Activated naive CD4-positive, alpha-beta T cell treated with anti-CD3 and anti-CD28 coated beads for 36 hours (primary cell): ENCODE data around the gene ZNF224. TPM values are rescaled to one million over a fixed set of nuclear protein-coding genes. Genes with fewer than 3 reads are reported as not detected.
"Not testable (repeated sequence)": the region's sequence is repeated elsewhere in the genome, so short reads cannot be mapped to it uniquely, and the experiment has no call there.

ENCODE experiments used
- CTCF ChIA-PET: fragments of 350-600 bp; sonication (Branson Sonifier 250); formaldehyde crosslinking; loops from one replicate; lab custom pipeline; 2021; ENCODE audit warnings: antibody characterized with exemption; lab: Charles Lee
- DNase-seq: peaks from one replicate; pipeline ENCODE4 v3.0.0-alpha.2; 2020
- H3K27ac Mint-ChIP-seq: one replicate; pipeline ENCODE4 v1.8.0; 2021; ENCODE audit warnings: mild to moderate bottlenecking, mixed read lengths
- H3K27me3 Mint-ChIP-seq: one replicate; pipeline ENCODE4 v1.8.0; 2021; ENCODE audit warnings: low read depth, mixed read lengths
- H3K36me3 Mint-ChIP-seq: one replicate; pipeline ENCODE4 v1.8.0; 2021; ENCODE audit warnings: low read depth, mixed read lengths
- H3K4me1 Mint-ChIP-seq: one replicate; pipeline ENCODE4 v1.8.0; 2021; ENCODE audit warnings: low read depth, mixed read lengths
- H3K4me3 Mint-ChIP-seq: one replicate; pipeline ENCODE4 v1.8.0; 2021; ENCODE audit warnings: mild to moderate bottlenecking, moderate library complexity, mixed read lengths
- H3K9me3 Mint-ChIP-seq: one replicate; pipeline ENCODE4 v1.8.0; 2021; ENCODE audit warnings: mixed read lengths
- intact Hi-C: fragments of 100-400 bp; cut with micrococcal nuclease; formaldehyde crosslinking; loops from one replicate; pipeline ENCODE4 v1.15.1; 2023
- total RNA-seq, 2 experiments: library from RNA; stranded (reverse); gene quantifications; one replicate each; pipeline ENCODE4 v1.2.3, GENCODE V29; 2021

Gene ZNF224
- total RNA-seq, 2 experiments from 2014 or later = 8.7 to 10.9 TPM

DNA sequence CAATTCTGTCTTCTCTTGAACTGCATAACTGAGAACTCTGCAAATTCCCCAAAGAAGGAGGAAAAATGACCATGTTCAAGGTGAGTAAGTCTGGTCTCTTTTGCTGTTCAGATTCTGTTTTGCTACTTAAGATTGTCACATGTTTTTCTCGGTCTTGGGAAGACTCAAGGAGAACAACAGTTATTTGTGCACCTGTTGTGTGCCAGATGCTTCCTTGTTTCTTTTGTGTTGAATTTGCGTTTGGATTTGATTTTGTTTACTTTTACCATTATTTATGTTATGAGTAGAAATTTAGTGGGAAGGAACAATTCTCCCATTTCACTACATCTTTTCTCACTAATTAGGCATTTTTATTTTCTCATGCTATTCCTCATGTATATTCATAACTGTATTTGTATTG lies 17.8 kb upstream of the ZNF224 start:
- CTCF ChIA-PET = no interaction called here
- H3K9me3 Mint-ChIP-seq = peaks cover 1% of the 10 kb centered on the region
- H3K4me3 Mint-ChIP-seq = no peak overlapping the region

DNA sequence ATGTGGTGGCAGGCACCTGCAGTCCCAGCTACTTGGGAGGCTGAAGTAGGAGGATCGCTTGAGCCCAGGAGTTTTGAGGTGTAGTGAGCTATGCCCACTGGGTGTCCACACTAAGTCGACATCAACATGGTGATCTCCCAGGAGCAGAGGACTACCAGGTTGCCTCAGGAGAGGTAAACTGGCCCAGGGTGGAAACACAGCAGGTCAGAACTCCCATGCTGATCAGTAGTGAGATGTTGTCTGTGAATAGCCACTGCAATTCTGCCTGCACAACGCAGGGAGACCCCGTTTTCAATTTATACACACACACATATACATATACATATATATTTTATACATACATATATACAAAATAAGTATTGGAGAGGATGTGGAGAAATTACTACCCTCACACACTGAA lies 2.1 kb upstream of the ZNF224 start:
- CTCF ChIA-PET = no interaction called here
- no peaks in the 10 kb centered on the region for H3K9me3 Mint-ChIP-seq
- H3K27me3 Mint-ChIP-seq = no peaks in the 10 kb centered on the region
- intact Hi-C loops = no loop called here
- H3K36me3 Mint-ChIP-seq = peaks cover 12% of the 10 kb centered on the region
- H3K27ac Mint-ChIP-seq = no peak overlapping the region
- no peak overlapping the region for H3K4me3 Mint-ChIP-seq
- no peak for DNase-seq
- H3K4me1 Mint-ChIP-seq = peaks cover 10% of the 10 kb centered on the region

More for the DNA sequence above, 17.8 kb upstream of the ZNF224 start:
- no peak overlapping the region for H3K27ac Mint-ChIP-seq
- no peak for DNase-seq
- peaks cover 15% of the 10 kb centered on the region for H3K4me1 Mint-ChIP-seq
- intact Hi-C loops = no loop called here
- H3K36me3 Mint-ChIP-seq = peaks cover 40% of the 10 kb centered on the region
- no peaks in the 10 kb centered on the region for H3K27me3 Mint-ChIP-seq

DNA sequence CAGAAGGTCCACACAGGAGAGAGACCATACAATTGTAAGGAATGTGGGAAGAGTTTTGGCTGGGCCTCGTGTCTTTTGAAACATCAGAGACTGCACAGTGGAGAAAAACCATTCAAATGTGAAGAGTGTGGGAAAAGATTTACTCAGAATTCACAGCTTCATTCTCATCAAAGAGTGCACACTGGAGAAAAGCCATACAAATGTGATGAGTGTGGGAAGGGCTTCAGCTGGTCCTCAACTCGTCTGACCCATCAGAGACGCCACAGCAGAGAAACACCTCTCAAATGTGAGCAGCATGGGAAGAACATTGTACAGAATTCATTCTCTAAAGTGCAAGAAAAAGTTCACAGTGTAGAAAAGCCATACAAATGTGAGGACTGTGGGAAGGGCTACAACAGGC lies 13.6 kb downstream of the ZNF224 start:
- no peak overlapping the region for H3K27ac Mint-ChIP-seq
- DNase-seq = no peak
- CTCF ChIA-PET = no interaction called here
- H3K9me3 Mint-ChIP-seq = peaks cover 63% of the 10 kb centered on the region
- no peaks in the 10 kb centered on the region for H3K27me3 Mint-ChIP-seq
- no peak overlapping the region for H3K4me3 Mint-ChIP-seq
- peaks cover 6% of the 10 kb centered on the region for H3K4me1 Mint-ChIP-seq
- peaks cover 58% of the 10 kb centered on the region for H3K36me3 Mint-ChIP-seq
- intact Hi-C loops = no loop called here

- H3K36me3 Mint-ChIP-seq = peaks cover 41% of the 10 kb centered on the region
- CTCF ChIA-PET = no interaction called here
- intact Hi-C loops = no loop called here
These were observed 15.3 kb downstream of the ZNF224 start for GRCh38 chr19:44109458-44109857.

GRCh38 chr19:44111910-44112463 lies 17.8 kb downstream of the ZNF224 start:
- DNase-seq = peak; percentile 13
- peaks cover 38% of the 10 kb centered on the region for H3K9me3 Mint-ChIP-seq

More at GRCh38 chr19:44109458-44109857, 15.3 kb downstream of the ZNF224 start:
- no peak overlapping the region for H3K27ac Mint-ChIP-seq
- DNase-seq = no peak
- peaks cover 13% of the 10 kb centered on the region for H3K4me1 Mint-ChIP-seq
- H3K9me3 Mint-ChIP-seq = peaks cover 57% of the 10 kb centered on the region
- no peaks in the 10 kb centered on the region for H3K27me3 Mint-ChIP-seq
- no peak overlapping the region for H3K4me3 Mint-ChIP-seq

GRCh38 chr19:44112802-44113137 lies 18.6 kb downstream of the ZNF224 start:
- DNase-seq = no peak
- Mint-ChIP-seq H3K36me3 (peaks cover 29% of the 10 kb centered on the region), H3K4me1 (peaks cover 16% of the 10 kb centered on the region), H3K9me3 (peaks cover 30% of the 10 kb centered on the region), H3K27me3 (no peaks in the 10 kb centered on the region), H3K4me3 (peak overlapping the region; percentile 95), H3K27ac (no peak overlapping the region)
- intact Hi-C loops = loop anchor here (1.0 to 5.0 kb wide), 7 partner anchors 18 to 390 kb away; partner anchors contain the start of genes ZNF180, ZNF224, ZNF226 and ZNF230
- CTCF ChIA-PET = no interaction called here

More at GRCh38 chr19:44111910-44112463, 17.8 kb downstream of the ZNF224 start:
- CTCF ChIA-PET = no interaction called here
- no peaks in the 10 kb centered on the region for H3K27me3 Mint-ChIP-seq
- intact Hi-C loops = loop anchor here (5.0 kb wide), 1 partner anchor 390 kb away; the partner anchor contains the start of gene ZNF180
- H3K4me3 Mint-ChIP-seq = peak overlapping the region; percentile 26
- H3K4me1 Mint-ChIP-seq = peaks cover 16% of the 10 kb centered on the region
- H3K36me3 Mint-ChIP-seq = peaks cover 31% of the 10 kb centered on the region
- H3K27ac Mint-ChIP-seq = no peak overlapping the region

GRCh38 chr19:44113138-44113783 lies 19.1 kb downstream of the ZNF224 start, which contains the start of gene ZNF225:
ZNF225 (plus strand) TSS chr19:44113399; CDS start chr19:44115828, 2,429 bp downstream.
- peaks cover 25% of the 10 kb centered on the region for H3K9me3 Mint-ChIP-seq
- CTCF ChIA-PET = interaction anchor here (0.9 kb wide), 1 partner anchor 52 kb away, joined by 3 read pairs; the partner anchor contains the start of gene ZNF226
- H3K4me3 Mint-ChIP-seq = peak within 1 kb of the TSS; percentile 95
- peaks cover 16% of the 10 kb centered on the region for H3K4me1 Mint-ChIP-seq
- peaks cover 27% of the 10 kb centered on the region for H3K36me3 Mint-ChIP-seq
- intact Hi-C loops = loop anchor here (1.0 to 5.0 kb wide), 7 partner anchors 19 to 389 kb away; partner anchors contain the start of genes ZNF180, ZNF224, ZNF226 and ZNF230
- DNase-seq = peak; percentile 93
- peak within 1 kb of the TSS; percentile 78 for H3K27ac Mint-ChIP-seq
- no peaks in the 10 kb centered on the region for H3K27me3 Mint-ChIP-seq

DNA sequence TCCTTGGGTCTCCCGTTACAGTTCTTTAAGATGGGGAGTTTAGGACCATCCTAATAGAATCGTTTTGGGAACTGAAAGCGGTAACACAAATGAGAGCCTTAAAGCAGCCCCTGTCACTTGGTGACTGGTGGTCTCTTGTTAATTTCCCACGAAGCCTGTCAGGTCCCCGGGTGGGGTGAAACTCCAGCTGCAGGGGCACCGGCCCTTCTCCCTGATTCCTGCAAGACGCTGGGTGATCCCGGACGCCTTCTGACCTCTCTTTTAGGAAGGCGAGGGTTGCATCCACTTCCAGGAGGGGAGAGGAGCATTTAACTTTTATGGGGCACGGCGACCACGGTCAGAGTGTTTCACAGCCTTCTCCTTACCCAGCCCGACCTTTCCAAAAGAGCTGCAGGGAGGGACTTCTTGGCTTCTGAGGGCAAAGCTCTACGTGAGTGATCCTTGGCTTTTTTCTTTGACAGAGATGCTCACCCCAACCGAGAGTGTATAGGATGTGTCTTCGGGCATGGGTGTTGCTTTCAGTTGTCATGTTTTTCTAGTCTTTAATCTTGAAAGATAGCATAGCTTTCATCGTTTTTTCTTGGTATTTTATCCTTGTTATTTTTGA lies 19.7 kb downstream of the ZNF224 start:
- Mint-ChIP-seq H3K9me3 (peaks cover 24% of the 10 kb centered on the region), H3K36me3 (peaks cover 31% of the 10 kb centered on the region), H3K4me1 (peaks cover 16% of the 10 kb centered on the region), H3K27ac (peak overlapping the region; percentile 5), H3K4me3 (peak overlapping the region; percentile 95), H3K27me3 (no peaks in the 10 kb centered on the region)
- intact Hi-C loops = loop anchor here (1.0 to 5.0 kb wide), 7 partner anchors 20 to 388 kb away; partner anchors contain the start of genes ZNF180, ZNF224, ZNF226 and ZNF230
- DNase-seq = no peak
- CTCF ChIA-PET = interaction anchor here (0.7 to 0.9 kb wide), 3 partner anchors 51 to 512 kb away, joined by 3 to 4 read pairs (median 3); partner anchors contain the start of gene ZNF226

GRCh38 chr19:44121162-44121561 lies 27.0 kb downstream of the ZNF224 start:
- CTCF ChIA-PET, DNase-seq, H3K4me3 Mint-ChIP-seq, H3K27me3 Mint-ChIP-seq, H3K4me1 Mint-ChIP-seq, intact Hi-C loops, H3K27ac Mint-ChIP-seq: not testable (repeated sequence)
- Mint-ChIP-seq H3K9me3 (peaks cover 47% of the 10 kb centered on the region), H3K36me3 (peaks cover 90% of the 10 kb centered on the region)

- Mint-ChIP-seq H3K36me3 (peaks cover 39% of the 10 kb centered on the region), H3K9me3 (peaks cover 25% of the 10 kb centered on the region), H3K4me1 (no peaks in the 10 kb centered on the region), H3K27me3 (no peaks in the 10 kb centered on the region), H3K4me3 (no peak overlapping the region), H3K27ac (no peak overlapping the region)
- DNase-seq = no peak
- CTCF ChIA-PET = no interaction called here
- intact Hi-C loops = no loop called here
These were observed 37.8 kb downstream of the ZNF224 start for GRCh38 chr19:44131955-44132354.

DNA sequence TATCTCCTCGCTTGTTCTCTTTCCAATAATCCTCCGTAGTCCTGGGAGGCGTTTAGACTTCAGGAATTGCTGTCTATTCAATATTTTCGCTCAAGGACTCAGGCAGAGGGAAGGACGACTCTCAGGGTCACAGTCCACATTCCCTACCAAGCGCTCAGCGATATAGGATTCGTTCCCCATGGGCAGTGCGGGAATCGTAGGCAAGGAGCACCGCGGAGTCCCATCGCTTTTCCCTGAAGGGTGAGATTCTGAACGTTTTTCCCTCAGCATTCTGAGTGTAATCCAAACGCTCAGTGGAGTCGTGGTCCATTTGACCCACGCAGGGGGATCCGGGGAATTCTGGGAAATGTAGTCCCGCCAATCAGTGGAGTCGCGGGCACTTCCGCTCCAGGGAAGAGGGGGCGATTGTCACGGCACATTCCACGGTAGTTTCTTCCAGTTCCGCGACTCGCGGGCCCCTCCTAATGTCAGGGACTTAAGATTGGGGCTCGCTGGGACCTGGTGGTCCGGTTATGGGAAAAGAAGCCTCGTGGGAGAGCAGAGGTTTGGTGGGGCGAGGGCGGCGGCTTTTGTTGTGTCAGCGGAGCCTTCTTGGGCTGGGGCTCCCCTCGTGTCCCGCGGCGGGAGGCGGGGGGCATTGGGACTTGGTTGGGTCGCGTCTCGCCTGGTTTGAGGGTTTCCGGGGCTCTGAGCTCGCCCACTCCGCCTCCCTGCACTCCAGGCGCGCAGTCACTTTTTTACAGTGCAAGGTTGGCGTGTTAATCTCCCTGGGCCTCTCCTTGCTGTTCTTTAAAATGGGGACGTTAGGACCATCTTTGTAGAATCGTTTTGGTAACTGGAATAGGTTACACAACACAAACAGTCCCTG lies 47.3 kb downstream of the ZNF224 start, which contains the start of gene ZNF234:
Gene ZNF234 (plus strand): TSS at position 364 of the 868 bp plus-strand sequence. CDS start 3,079 bp downstream, outside the sequence.
- intact Hi-C loops = loop anchor here (1.0 to 2.0 kb wide), 2 partner anchors 24 to 71 kb away; partner anchors contain the start of genes ZNF226 and ZNF227
- H3K36me3 Mint-ChIP-seq = peaks cover 28% of the 10 kb centered on the region
- H3K27me3 Mint-ChIP-seq = no peaks in the 10 kb centered on the region
- peak within 1 kb of the TSS; percentile 92 for H3K4me3 Mint-ChIP-seq
- peaks cover 11% of the 10 kb centered on the region for H3K9me3 Mint-ChIP-seq
- peak within 1 kb of the TSS; percentile 85 for H3K27ac Mint-ChIP-seq
- CTCF ChIA-PET = interaction anchor here (1.0 kb wide), 1 partner anchor 46 kb away, joined by 5 read pairs; no protein-coding TSS in a partner anchor
- peaks cover 16% of the 10 kb centered on the region for H3K4me1 Mint-ChIP-seq
- DNase-seq = peak; percentile 72
